GM04503 (cell line): ENCODE results near the gene LAMA1.
"Not testable (repeated sequence)": the region's sequence is repeated elsewhere in the genome, so short reads cannot be mapped to it uniquely, and the experiment has no call there.

Experiments used
- DNase-seq: peaks from one replicate; pipeline ENCODE4 v3.0.0-alpha.2; 2012; ENCODE audit warnings: low read depth

LAMA1 gene, protein sequence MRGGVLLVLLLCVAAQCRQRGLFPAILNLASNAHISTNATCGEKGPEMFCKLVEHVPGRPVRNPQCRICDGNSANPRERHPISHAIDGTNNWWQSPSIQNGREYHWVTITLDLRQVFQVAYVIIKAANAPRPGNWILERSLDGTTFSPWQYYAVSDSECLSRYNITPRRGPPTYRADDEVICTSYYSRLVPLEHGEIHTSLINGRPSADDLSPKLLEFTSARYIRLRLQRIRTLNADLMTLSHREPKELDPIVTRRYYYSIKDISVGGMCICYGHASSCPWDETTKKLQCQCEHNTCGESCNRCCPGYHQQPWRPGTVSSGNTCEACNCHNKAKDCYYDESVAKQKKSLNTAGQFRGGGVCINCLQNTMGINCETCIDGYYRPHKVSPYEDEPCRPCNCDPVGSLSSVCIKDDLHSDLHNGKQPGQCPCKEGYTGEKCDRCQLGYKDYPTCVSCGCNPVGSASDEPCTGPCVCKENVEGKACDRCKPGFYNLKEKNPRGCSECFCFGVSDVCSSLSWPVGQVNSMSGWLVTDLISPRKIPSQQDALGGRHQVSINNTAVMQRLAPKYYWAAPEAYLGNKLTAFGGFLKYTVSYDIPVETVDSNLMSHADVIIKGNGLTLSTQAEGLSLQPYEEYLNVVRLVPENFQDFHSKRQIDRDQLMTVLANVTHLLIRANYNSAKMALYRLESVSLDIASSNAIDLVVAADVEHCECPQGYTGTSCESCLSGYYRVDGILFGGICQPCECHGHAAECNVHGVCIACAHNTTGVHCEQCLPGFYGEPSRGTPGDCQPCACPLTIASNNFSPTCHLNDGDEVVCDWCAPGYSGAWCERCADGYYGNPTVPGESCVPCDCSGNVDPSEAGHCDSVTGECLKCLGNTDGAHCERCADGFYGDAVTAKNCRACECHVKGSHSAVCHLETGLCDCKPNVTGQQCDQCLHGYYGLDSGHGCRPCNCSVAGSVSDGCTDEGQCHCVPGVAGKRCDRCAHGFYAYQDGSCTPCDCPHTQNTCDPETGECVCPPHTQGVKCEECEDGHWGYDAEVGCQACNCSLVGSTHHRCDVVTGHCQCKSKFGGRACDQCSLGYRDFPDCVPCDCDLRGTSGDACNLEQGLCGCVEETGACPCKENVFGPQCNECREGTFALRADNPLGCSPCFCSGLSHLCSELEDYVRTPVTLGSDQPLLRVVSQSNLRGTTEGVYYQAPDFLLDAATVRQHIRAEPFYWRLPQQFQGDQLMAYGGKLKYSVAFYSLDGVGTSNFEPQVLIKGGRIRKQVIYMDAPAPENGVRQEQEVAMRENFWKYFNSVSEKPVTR (N-terminal part only)

DNA sequence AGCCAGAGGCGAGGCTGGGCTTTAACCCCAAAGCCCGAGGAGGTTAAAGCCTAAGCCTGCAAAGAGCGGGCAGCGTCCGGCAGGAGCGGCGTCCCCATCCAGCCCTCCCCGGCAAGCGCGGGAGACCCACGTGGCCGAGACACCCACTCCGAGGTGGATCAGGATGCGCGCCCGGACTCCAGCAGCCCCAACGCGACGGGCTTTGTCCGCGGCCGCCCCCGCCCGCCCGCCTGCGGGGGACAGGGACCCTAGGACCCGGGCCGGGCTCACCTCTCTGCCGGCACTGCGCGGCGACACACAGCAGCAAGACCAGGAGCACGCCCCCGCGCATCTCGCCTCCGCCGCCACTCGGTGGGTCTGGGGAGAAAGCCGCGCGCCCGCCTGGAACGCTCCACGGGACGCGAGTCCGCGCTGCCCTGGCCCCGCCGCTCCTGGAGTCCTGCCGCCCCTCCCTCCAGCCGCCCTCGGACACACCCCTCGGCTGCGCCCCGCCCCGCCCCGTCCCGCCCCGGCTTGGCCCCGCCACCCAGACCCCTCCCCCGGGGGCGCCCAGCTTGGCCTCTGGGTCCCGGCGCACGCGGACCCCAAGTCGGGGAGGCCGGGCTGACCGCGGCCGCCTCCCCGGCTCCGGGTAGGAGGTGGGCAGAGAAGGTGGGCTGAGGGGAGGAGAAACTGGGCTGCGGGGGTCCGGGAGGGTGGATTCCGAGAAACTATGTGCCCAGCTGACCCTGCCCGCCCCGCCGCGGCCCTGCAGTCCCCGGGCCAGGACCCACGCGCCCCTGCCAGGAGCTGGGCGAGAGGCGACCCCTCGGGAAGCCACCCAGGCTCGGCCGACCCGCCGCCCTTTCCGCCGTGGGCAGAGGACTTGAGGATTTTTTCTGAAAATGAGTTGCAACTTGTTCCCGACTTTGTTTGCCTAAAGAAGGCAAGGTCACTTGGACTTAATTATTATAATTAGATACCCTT is at the start of gene LAMA1:
TSS of gene LAMA1 (minus strand) at position 408 of the 966 bp plus-strand sequence. CDS start at position 331, 77 bp downstream.
- DNase-seq: no peak

DNA sequence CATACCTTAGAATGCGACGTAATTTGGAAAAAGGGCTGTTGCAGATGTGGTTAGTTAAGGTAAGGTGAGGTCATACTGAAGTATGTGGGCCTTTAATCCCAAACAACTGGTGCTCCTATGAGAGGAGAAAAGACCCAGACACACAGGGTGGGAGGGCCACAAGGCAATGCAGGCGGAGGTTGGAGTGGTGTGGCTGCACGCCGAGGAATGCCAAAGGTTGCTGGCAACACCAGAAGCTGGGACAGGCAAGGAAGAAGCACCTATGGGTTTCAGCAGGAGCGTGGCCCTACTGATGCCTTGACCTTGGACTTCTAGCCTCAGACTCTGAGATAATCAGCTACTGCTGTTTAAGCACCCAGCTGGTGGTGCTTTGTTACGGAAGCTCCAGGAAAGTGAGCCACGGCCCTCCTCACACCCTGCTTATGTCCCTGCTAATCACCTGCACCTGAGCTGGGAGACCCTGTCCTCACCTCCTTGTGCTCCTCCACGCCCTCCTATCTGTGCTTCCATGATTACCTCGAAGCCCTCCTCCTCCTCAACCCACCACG is 48.3 kb upstream of the LAMA1 start:
- DNase-seq: no peak

DNA sequence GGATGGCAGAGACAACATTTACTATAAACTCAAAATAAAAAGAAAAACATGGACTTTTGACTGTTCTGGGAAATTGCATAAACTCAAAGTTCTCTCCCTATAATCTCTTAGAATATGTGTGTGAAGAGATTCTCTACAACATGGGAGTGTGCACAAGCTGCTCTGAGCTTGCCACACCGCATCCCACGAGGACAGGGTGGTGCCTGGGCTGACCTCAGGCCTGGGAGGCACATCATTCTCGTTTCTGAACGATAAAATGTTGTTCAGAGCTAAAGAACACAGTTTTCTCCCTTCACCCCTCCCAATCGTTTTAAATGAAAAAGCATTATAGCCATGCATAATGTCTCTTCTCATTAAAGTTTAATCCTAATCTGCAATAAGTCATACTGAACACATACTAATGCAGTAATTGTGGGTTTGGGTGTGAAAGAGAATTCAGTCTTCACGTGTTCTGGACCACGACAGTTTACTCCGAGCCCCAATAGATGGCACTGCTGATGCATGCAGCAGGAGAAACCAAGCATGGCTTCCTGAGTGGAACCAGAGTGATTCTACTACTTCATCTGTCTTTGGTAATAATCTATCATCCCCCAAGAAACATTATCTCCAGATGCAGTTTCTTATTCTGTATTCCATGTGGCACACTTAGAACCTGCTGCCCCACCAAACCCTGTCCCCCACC is 46.9 kb upstream of the LAMA1 start:
- DNase-seq: peak; percentile 1

DNA sequence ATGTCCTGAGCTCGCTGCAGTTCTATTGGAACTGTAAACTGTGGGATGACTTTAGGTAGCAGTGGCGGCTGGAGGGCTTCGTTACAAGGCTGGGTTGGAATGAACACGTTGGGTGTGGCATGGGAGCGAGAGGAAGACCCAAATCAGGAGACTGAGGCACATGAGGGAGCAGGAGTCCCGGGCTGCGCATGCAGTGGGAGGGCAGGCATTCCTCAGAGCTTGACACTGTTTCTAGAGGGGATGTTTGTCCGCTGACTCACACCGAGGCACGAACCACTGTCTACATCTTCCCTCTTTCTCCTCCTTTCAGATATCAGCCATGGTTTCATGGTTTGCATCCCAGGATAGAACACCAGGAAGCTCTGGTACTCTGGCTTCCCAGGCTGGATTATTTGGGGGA is 40.6 kb upstream of the LAMA1 start:
- no peak for DNase-seq

DNA sequence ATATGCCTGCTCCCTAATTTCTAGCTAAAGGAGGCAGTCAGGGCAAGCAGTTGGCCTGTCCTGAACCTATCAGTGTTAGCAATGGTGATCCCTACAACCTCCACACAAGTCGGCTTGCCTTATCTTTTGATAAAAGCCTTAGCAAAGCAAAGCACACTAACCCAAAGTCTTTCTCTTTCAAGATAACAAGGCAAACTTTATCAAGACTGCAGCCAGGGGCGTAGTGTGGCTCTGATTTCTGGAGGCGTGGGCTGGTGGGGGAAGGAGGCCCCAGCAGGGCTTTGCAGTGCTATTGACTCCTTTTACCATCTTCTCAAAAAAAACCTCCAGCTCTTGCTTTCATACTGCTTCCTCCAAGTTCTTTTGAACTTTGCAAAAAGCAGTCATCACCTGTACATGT is 40.2 kb upstream of the LAMA1 start:
- DNase-seq: no peak

DNA sequence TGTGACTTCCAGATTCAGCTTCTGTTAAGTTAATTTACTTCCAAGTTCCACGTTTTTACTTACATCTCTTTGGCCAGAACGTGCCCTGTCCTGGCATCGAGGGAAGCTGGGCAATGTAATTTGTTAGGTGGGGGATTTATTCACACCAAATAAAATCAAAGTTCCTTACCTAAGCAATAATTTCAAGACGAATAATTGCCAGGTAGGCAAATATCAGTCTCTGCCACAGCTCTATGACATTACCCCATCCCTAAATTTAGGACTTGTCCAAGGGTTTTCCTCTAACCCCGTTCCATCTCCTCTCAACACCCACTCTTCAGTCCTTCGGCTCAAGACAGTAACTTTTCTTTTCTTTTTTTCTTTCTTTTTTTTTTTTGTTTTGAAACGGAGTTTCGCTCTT is 38.3 kb upstream of the LAMA1 start:
- no peak for DNase-seq

DNA sequence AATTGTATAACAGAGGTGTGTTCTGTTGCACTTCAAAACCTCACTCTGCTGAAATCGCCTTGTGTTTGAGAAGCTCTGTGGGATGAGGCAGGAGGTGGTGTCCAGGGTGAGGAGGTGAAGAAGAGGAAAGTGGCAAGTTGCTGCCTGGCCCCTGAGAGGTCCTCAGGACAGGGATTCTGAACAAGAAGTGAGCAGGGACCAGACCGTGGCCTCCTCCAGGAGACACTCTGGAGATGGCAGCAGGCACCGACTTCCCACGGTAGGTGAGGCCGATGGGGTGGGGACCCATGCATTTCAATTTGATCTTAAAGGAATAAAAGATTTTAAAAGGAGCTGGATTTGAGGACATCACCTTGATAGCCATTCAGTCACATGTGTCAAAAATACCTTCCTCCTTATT is 37.5 kb upstream of the LAMA1 start:
- no peak for DNase-seq

DNA sequence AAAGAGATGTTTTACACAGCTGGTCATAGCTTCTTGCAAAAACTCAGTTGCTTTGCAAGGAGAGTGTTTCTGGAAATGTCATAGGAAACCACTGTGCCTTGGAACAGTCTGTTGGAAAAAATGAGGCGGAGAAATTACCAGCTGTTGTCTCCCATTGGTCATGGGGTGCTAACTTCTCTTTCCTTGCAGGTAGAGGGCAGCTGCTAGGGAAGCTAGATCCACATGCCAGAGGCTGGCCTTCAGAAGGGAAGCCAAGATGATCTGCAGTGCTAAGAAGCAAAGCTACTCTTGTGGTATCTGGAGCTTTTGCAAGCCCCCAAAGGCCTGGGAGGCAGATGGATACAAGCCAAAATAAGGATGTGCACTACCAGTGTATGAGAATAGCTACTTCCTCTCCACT is 34.8 kb upstream of the LAMA1 start:
- no peak for DNase-seq

DNA sequence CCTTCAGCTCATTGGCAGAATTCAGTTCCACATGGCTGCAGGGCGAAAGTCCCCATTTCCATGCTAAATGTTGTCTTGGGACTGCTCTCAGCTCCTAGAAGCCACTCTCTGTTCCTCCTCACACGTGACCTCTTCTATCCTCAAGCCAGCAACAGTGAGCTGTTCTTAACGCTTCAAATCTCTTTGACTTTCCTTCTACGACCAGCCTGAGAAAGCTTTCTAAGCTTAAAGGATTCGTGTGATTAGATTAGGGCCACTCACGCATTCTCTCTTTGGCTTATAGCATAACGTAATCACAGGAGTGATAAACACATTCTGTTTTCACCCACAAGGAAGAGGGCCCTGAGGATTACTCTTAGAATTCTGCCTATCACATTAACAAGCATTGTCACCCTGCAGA is 29.8 kb upstream of the LAMA1 start:
- DNase-seq: no peak

DNA sequence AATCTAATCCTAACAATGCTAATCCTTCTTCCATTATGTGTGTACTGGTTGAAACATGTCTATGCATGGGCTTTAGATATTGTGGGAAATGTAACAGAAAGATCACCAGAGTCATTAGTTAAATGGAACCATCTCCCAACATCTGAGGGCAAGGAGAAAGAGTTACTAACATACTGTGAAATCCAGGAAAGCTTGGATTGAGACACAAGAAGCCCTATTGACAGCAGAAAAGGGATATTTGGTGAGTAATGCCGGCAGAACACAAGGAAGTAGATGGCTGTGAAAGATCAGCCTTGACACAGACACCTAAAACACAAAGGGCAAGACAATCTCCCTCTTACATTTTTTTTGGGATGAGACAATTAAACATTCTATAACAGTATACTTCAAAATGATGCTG is 28.5 kb upstream of the LAMA1 start:
- DNase-seq: no peak

DNA sequence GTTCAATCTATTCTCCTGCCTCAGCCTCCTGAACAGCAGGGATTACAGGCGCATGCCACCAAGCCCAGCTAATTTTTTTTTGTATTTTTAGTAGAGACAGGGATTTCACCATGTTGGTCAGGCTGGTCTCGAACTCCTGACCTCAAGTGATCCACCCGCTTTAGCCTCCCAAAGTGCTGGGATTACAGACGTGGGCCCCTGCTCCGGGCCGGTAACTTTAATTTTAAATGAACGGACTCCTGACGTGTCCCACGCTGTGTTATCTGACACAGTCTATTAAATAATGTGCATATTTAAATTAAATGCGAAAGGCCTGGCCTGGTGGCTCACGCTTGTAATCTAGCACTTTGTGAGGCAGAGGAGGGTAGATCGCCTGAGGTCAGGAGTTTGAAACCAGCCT is 27.3 kb upstream of the LAMA1 start:
- not testable (repeated sequence) for DNase-seq

DNA sequence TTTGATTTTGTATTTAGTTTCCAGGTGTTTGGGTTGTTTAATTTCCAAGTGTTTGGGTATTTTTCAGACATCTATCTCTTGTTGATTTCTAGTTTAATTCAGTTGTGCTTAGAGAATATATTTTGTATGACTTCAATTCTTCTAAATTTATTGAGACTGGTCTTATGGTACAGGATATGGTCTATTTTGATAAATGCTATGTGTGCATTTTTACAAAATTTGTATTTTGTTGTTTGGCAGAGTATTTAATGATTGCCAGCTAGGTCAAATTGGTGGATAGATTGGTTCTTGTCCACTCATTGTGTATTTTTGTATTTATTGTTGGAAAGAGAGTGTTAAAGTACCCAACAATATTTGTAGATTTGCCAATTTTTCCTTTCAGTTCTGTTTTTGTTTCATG is 23.7 kb upstream of the LAMA1 start:
- DNase-seq: no peak

DNA sequence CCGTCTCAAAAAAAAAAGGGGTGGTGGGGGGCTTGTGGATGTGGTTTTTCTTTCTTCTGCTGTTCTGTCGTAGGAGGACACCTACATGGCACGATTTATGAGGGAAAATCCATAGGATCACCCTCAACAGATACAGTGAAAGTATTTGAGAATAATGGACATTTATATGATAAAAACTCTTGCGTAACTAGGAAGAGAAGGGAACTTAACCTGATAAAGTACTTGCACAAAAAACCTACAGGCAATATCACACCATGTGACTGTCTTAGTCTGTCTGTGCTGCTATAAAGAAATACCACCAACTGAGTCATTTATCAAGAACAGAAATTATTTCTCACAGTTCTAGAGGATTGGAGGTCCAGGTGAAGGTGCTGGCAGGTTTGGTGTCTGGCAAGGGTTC is 21.8 kb upstream of the LAMA1 start:
- DNase-seq: no peak

DNA sequence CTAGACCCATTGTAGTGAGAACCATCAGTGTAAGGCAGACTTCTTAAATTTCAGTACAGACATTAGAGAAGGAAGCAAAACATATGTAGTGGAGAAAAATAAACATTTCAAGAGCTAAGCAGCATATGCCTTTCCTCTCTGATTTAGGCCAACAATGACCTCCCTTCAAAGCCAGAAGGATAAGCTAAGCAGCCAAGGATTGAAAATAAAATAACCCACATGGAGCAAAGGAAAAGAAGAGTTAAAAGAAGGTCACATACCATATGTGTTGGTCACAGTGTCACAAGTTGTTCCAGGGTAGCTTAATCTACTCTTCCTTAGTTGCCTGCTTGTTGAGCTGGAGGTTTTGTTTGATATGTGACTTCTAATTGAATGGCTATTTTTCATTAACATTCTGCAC is 15.6 kb upstream of the LAMA1 start:
- no peak for DNase-seq

DNA sequence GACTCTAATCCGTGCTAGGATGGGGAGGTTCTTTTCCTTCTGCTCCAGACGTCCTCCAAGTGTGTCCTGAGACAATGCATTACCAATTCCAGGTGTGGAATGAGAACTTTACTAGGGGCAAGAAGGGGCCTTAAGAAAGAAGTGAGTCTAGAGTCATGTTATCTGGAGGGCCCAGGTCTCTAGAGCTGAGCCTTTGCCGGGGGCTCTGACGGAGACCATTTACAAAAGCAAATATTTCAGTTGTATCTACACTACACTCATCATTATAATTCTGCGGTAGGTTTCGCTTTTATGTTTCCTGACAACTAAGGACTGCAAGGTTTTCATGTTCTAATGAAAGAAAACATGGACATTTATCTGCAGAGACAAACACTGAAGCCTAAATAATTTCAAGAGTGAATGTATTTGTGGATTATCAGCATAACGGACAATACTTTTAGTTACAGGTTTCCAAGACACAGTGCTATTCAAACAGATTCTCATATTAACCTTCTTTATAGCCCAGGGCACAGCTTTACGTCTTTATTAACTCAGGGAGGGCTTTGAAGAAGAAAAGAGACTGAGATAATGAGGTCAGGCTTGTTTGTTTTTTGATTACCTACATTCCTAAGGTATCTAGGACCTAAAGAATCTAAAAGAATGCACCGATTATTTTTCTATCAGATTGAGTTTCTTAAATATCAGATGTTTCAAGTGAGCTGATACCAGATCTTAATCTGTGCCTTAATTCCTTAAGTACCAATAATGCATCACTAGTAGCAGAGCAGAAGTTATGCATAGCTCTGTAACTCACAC is 15.0 kb upstream of the LAMA1 start:
- no peak for DNase-seq

DNA sequence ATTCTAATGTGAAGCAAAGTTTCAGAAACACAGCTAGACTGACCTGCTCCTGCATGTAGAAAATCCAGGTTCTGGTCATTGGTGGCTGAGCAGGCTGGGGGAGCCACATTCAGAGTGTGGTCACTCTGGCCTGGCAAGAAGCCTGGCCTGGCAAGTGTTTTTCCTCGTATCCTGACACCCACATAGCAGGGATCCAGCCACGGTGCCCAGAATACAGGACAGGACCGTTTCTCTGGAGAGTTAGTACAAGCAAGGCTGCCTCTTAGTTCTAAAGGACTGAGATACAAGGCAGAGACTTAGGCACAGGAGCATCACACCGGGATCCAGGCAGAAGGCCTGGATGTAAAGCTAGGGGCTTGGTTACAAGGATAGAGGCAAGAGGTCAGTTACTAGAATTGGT is 4.8 kb upstream of the LAMA1 start:
- DNase-seq: no peak

DNA sequence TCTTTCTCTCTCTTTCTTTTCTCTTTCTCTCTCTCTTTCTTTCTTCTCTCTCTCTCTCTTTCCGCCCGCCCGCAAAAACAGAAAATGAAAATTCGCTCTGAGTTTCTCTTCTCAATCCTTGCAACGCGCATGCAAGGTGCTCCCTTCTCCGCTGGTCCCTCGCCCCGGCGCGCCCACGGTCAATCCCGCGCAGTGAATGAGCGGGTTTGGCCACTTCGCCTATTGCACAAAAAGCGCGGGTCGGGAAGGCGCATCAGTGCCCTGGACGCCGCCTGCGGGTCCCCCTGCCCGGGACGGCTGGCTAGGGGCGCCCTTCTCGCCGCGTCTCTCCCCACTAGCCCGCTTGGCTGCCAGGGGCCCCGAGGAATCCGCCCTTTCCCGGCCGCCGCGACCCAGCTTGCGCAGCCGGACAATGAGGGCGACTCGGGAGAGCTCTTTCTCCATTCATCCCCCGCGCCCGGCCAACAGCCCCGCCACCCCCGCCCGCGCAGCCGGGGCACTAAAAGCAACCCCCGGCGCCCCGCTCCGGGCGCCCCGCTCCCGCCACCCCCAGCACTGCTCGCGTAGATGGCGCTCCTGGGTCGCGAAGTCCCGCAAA is 706 bp downstream of the LAMA1 start:
- DNase-seq: no peak

DNA sequence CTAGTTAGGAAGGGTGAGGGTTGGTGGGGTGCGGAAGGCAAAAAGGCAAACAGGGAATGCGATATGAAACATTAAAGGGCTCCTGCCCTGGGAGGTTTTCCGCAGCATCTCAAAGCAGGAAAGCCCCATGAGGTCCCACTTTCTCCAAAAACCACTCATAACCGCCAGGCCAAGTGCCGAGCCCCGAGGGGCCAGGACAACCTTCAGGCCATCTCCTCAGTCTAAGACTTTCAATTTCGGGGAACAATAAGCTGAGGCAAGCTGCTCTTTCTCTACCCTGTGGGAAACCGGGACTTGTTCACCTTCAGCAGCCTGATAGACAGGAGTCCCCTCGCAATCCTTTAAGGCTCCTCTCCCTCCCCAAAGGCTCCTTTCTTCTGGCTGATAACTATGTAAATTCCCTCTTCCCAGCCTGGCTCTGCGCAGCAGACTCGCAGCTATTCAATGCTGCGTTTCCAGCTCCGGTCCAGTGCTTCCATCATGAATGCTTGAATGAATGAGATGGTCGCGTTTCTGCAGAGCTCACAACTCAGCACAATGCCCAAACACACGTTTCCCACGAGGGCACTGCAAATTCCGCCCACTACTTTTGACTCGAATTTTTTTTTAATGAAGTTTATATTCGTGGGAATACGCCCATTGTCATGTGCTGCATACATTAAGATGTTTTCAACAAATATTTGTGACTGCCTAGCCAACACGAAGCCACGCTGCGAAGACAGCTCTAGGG is 1.4 kb downstream of the LAMA1 start:
- DNase-seq: no peak
